RWPE1 (cell line): Measurements from ENCODE around the gene IFFO2.
"Not testable (repeated sequence)": the region's sequence is repeated elsewhere in the genome, so short reads cannot be mapped to it uniquely, and the experiment has no call there.

Experiments used
- CTCF ChIA-PET: fragments of 350-600 bp; sonication (Branson Sonifier 250); formaldehyde crosslinking; extraction: SDS; loops from one replicate; lab custom pipeline; 2021; lab: Yijun Ruan, JAX
- POLR2A ChIA-PET: fragments of 400-600 bp; formaldehyde crosslinking; extraction: SDS; loops from one replicate; lab custom pipeline; 2020; ENCODE audit warnings: antibody characterized with exemption; ENCODE audit not compliant: low non-redundant PET; lab: Yijun Ruan, JAX
- DNase-seq: peaks from one replicate; pipeline ENCODE4 v3.0.0; 2012; ENCODE audit warnings: low spot score
- H3K27ac ChIP-seq: fragments of 450-650 bp; 2 replicates; pipeline ENCODE4 v1.5.1; 2017
- CTCF ChIP-seq: fragments of 450-650 bp; conservative IDR thresholded peaks from 2 replicates; pipeline ENCODE4 v1.5.1; 2017; ENCODE audit warnings: low read depth, mild to moderate bottlenecking

Gene IFFO2

GRCh38 chr1:18875107-18875795 is 81.2 kb downstream of the IFFO2 start:
- POLR2A ChIA-PET = no interaction called here
- CTCF ChIA-PET = interaction anchor here (0.6 to 3.9 kb wide), 10 partner anchors 9 to 1917 kb away, joined by 3 to 26 read pairs (median 4); no protein-coding TSS in a partner anchor

GRCh38 chr1:18874600-18874999 is 81.9 kb downstream of the IFFO2 start:
- ChIA-PET POLR2A (no interaction called here), CTCF (interaction anchor here (0.6 to 3.9 kb wide), 5 partner anchors 10 to 869 kb away, joined by 3 to 26 read pairs (median 3); no protein-coding TSS in a partner anchor)
- H3K27ac ChIP-seq = no peak overlapping the region
- TF ChIP-seq CTCF = no peak
- DNase-seq = no peak

More at GRCh38 chr1:18875107-18875795, 81.2 kb downstream of the IFFO2 start:
- peak; percentile 59 for DNase-seq
- no peak overlapping the region for H3K27ac ChIP-seq
- TF ChIP-seq CTCF = peak; percentile 72

GRCh38 chr1:18874036-18874435 is 82.4 kb downstream of the IFFO2 start:
- H3K27ac ChIP-seq = no peak overlapping the region
- no peak for DNase-seq
- CTCF ChIA-PET = interaction anchor here (0.6 to 3.9 kb wide), 4 partner anchors 10 to 869 kb away, joined by 3 to 26 read pairs (median 7); no protein-coding TSS in a partner anchor
- POLR2A ChIA-PET = no interaction called here
- no peak for TF ChIP-seq CTCF

- no peak for DNase-seq
- POLR2A ChIA-PET = no interaction called here
- TF ChIP-seq CTCF = no peak
- H3K27ac ChIP-seq = no peak overlapping the region
- CTCF ChIA-PET = no interaction called here
These were observed 84.3 kb downstream of the IFFO2 start for GRCh38 chr1:18872071-18872611.

GRCh38 chr1:18871401-18872070 is 84.9 kb downstream of the IFFO2 start:
- TF ChIP-seq CTCF = no peak
- no peak overlapping the region for H3K27ac ChIP-seq
- POLR2A ChIA-PET = no interaction called here
- DNase-seq = no peak
- CTCF ChIA-PET = no interaction called here

- ChIA-PET POLR2A (no interaction called here), CTCF (no interaction called here)
- no peak overlapping the region for H3K27ac ChIP-seq
- no peak for DNase-seq
- no peak for TF ChIP-seq CTCF
These were observed 85.5 kb downstream of the IFFO2 start for GRCh38 chr1:18870957-18871356.

GRCh38 chr1:18870595-18870865 is 85.9 kb downstream of the IFFO2 start:
- DNase-seq, CTCF ChIA-PET: not testable (repeated sequence)

More at GRCh38 chr1:18870595-18870865, 85.9 kb downstream of the IFFO2 start:
- H3K27ac ChIP-seq, POLR2A ChIA-PET: not testable (repeated sequence)
